HEK293T (cell line): ENCODE data around the gene SLC6A16.

Experiments used
- ARNT ChIP-seq: fragments of 450-650 bp; IDR thresholded peaks from 2 replicates; pipeline ENCODE4 v1.6.1; 2017; ENCODE audit warnings: mild to moderate bottlenecking
- BHLHE40 ChIP-seq: fragments of 450-650 bp; IDR thresholded peaks from 2 replicates; pipeline ENCODE4 v1.6.1; 2016; ENCODE audit warnings: mild to moderate bottlenecking, moderate library complexity, borderline replicate concordance
- CTBP1 ChIP-seq: fragments of 450-650 bp; IDR thresholded peaks from 2 replicates; pipeline ENCODE4 v1.6.1; 2016; ENCODE audit warnings: borderline replicate concordance
- ELF4 ChIP-seq: fragments of 450-650 bp; IDR thresholded peaks from 2 replicates; pipeline ENCODE4 v1.6.1; 2017; ENCODE audit warnings: antibody characterized with exemption
- FOXK2 ChIP-seq: fragments of 450-650 bp; IDR thresholded peaks from 2 replicates; pipeline ENCODE4 v1.6.1; 2016; ENCODE audit warnings: mild to moderate bottlenecking
- HDGF ChIP-seq: fragments of 450-650 bp; IDR thresholded peaks from 2 replicates; pipeline ENCODE4 v1.6.1; 2017; ENCODE audit warnings: antibody characterized with exemption, borderline replicate concordance
- L3MBTL2 ChIP-seq: fragments of 450-650 bp; conservative IDR thresholded peaks from 2 replicates; pipeline ENCODE4 v1.6.1; 2016; ENCODE audit warnings: mild to moderate bottlenecking
- LEF1 ChIP-seq: fragments of 450-650 bp; IDR thresholded peaks from 2 replicates; pipeline ENCODE4 v1.6.1; 2017; ENCODE audit warnings: mild to moderate bottlenecking, borderline replicate concordance
- NFRKB ChIP-seq: fragments of 450-650 bp; IDR thresholded peaks from 2 replicates; pipeline ENCODE4 v1.6.1; 2016; ENCODE audit warnings: mild to moderate bottlenecking, moderate library complexity
- PKNOX1 ChIP-seq: fragments of 450-650 bp; IDR thresholded peaks from 2 replicates; pipeline ENCODE4 v1.6.1; 2016
- SP1 ChIP-seq: fragments of 450-650 bp; IDR thresholded peaks from 2 replicates; pipeline ENCODE4 v1.6.1; 2017
- SUZ12 ChIP-seq: fragments of 450-650 bp; IDR thresholded peaks from 2 replicates; pipeline ENCODE4 v1.6.1; 2016; ENCODE audit warnings: mild to moderate bottlenecking
- TARDBP ChIP-seq: fragments of 450-650 bp; IDR thresholded peaks from 2 replicates; pipeline ENCODE4 v1.6.1; 2016
- ZNF384 ChIP-seq: fragments of 450-650 bp; IDR thresholded peaks from 2 replicates; pipeline ENCODE4 v1.6.1; 2016

- TF ChIP-seq BHLHE40 (no peak), FOXK2 (no peak), ZNF384 (no peak), SP1 (no peak), NFRKB (no peak), TARDBP (no peak), SUZ12 (no peak), LEF1 (no peak), PKNOX1 (no peak), CTBP1 (no peak), ARNT (no peak), L3MBTL2 (no peak), HDGF (no peak), ELF4 (no peak)
Measured at GRCh38 chr19:49364083-49364737, 39.2 kb upstream of the SLC6A16 start.
